ENCODE data around the gene FRAT1.

The FRAT1 gene

GRCh38 chr10:97323501-97323900, 4.4 kb downstream of the FRAT1 start:
- Histone ChIP-seq H3K4me1 (ENCODE audit: insufficient read depth, poor library complexity, severe bottlenecking) (no peaks in the 10 kb centered on the region), H3K36me3 (ENCODE audit: low read depth) (no peaks in the 10 kb centered on the region), H3K4me3 (ENCODE audit: severe bottlenecking) (no peak overlapping the region), H3K27ac (ENCODE audit: poor library complexity, severe bottlenecking) (no peak overlapping the region), H3K9me3 (ENCODE audit: severe bottlenecking) (no peaks in the 10 kb centered on the region), H3K27me3 (ENCODE audit: insufficient read depth, poor library complexity, severe bottlenecking) (no peaks in the 10 kb centered on the region)
- ATAC-seq (ENCODE audit: low read depth) (no peak), DNase-seq (ENCODE audit: low spot score) (no peak)
- TF ChIP-seq, protein P1, sequence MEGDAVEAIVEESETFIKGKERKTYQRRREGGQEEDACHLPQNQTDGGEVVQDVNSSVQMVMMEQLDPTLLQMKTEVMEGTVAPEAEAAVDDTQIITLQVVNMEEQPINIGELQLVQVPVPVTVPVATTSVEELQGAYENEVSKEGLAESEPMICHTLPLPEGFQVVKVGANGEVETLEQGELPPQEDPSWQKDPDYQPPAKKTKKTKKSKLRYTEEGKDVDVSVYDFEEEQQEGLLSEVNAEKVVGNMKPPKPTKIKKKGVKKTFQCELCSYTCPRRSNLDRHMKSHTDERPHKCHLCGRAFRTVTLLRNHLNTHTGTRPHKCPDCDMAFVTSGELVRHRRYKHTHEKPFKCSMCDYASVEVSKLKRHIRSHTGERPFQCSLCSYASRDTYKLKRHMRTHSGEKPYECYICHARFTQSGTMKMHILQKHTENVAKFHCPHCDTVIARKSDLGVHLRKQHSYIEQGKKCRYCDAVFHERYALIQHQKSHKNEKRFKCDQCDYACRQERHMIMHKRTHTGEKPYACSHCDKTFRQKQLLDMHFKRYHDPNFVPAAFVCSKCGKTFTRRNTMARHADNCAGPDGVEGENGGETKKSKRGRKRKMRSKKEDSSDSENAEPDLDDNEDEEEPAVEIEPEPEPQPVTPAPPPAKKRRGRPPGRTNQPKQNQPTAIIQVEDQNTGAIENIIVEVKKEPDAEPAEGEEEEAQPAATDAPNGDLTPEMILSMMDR (IDR thresholded peaks at IDR 0.05; ENCODE audit: poor library complexity, severe bottlenecking): no peak

DNA sequence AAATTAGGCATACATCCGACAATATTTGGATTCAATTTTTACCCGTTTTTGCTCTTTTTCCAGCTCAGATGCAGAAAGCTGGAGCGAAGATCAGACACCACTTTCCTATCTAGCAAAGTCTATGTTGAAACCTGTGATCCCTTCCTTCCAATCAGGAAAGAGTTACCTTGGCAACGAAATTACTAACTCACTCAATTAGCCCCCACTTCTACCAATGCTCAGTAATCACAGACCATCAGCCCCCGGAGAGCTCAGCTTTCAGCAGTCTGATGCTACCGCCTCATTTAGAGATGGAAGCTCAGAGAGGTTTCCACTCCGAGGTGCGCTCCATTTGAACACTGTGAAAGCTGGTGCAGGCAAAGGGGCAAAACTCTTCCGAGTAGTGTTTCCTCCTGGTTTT, 6.7 kb downstream of the FRAT1 start:
- Histone ChIP-seq H3K27ac (ENCODE audit: poor library complexity, severe bottlenecking) (no peak overlapping the region), H3K4me1 (ENCODE audit: insufficient read depth, poor library complexity, severe bottlenecking) (no peaks in the 10 kb centered on the region), H3K27me3 (ENCODE audit: insufficient read depth, poor library complexity, severe bottlenecking) (no peaks in the 10 kb centered on the region), H3K36me3 (ENCODE audit: low read depth) (no peaks in the 10 kb centered on the region), H3K9me3 (ENCODE audit: severe bottlenecking) (no peaks in the 10 kb centered on the region), H3K4me3 (ENCODE audit: severe bottlenecking) (no peak overlapping the region)
- DNase-seq (ENCODE audit: low spot score): no peak
- TF ChIP-seq, protein P1 (IDR thresholded peaks at IDR 0.05; ENCODE audit: poor library complexity, severe bottlenecking): no peak
- ATAC-seq (ENCODE audit: low read depth): no peak

DNA sequence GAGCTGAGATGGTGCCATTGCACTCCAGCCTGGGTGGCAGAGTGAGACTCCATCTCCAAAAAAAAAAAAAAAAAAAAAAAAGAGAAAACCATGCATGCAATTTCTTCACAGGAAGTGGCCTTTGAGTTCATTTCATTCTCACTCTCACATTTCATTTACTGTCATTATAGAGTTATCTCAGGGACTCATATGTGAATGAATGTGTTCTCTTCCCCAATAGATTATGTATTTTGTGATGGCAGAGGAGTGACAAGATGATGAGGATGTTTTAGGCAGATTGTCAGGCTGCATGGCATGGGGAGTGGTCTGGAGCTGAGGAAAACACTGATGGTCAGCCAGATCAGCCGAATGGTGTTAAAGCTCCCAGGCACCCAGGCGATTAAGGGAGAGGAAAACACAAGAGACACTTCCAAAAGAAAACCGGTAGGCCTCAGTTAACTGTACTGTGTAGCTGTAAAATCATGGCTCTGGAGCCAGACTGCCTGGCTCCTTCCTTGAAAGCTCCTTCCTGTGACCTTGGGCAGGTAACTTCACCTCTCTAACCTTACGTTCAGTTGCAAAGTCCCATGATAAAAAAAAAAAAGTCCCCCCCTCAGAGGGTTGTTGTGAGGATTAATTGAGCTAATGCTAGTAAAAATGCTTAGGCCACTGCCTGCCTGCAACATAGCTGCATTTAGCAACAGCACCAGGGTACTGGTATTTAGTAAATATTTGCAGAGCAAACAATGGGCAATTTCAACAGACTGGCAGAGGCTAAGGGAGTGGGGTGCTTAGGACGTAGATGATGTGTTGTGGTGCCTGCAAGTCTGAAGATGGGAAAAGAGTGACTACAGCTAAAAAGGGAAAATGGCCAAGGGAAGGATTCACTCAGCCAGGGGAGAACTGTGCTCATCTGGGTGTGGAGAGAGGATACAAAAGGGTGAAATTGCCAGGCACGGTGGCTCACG, 8.6 kb downstream of the FRAT1 start:
- no peak; the same call in 2 of the 3 replicates for ATAC-seq (ENCODE audit: low read depth)
- H3K27ac ChIP-seq (ENCODE audit: poor library complexity, severe bottlenecking): no peak overlapping the region

GRCh38 chr10:97328646-97329453, 9.8 kb downstream of the FRAT1 start:
- TF ChIP-seq, protein P1 (IDR thresholded peaks at IDR 0.05; ENCODE audit: poor library complexity, severe bottlenecking): no peak
- Histone ChIP-seq H3K4me3 (ENCODE audit: severe bottlenecking) (no peak overlapping the region), H3K36me3 (ENCODE audit: low read depth) (no peaks in the 10 kb centered on the region), H3K27me3 (ENCODE audit: insufficient read depth, poor library complexity, severe bottlenecking) (no peaks in the 10 kb centered on the region), H3K9me3 (ENCODE audit: severe bottlenecking) (no peaks in the 10 kb centered on the region), H3K4me1 (ENCODE audit: insufficient read depth, poor library complexity, severe bottlenecking) (no peaks in the 10 kb centered on the region), H3K27ac (ENCODE audit: poor library complexity, severe bottlenecking) (no peak overlapping the region)
- DNase-seq (ENCODE audit: low spot score): no peak
- no peak for ATAC-seq (ENCODE audit: low read depth)

More for the DNA sequence above, 8.6 kb downstream of the FRAT1 start:
- Histone ChIP-seq H3K9me3 (ENCODE audit: severe bottlenecking) (no peaks in the 10 kb centered on the region), H3K27me3 (ENCODE audit: insufficient read depth, poor library complexity, severe bottlenecking) (no peaks in the 10 kb centered on the region), H3K4me3 (ENCODE audit: severe bottlenecking) (no peak overlapping the region), H3K36me3 (ENCODE audit: low read depth) (no peaks in the 10 kb centered on the region), H3K4me1 (ENCODE audit: insufficient read depth, poor library complexity, severe bottlenecking) (no peaks in the 10 kb centered on the region)
- TF ChIP-seq, protein P1 (IDR thresholded peaks at IDR 0.05; ENCODE audit: poor library complexity, severe bottlenecking): no peak
- no peak for DNase-seq (ENCODE audit: low spot score)
